Measurements from ENCODE around the gene METAP2. TPM values are rescaled to one million over a fixed set of nuclear protein-coding genes. Genes with fewer than 3 reads are reported as not detected.

METAP2 gene
- total and polyA plus RNA-seq, 8 donors = 22.4 to 57.2 (median 31.6) TPM

GRCh38 chr12:95458761-95459160, 15.2 kb upstream of the METAP2 start:
- Histone ChIP-seq H3K9me3 (no peaks in the 10 kb centered on the region), H3K27me3 (no peaks in the 10 kb centered on the region), H3K36me3 (no peaks in the 10 kb centered on the region), H3K4me3 (no peak overlapping the region), H3K4me1 (no peaks in the 10 kb centered on the region), H3K27ac (no peak overlapping the region)
- intact Hi-C loops (cut with DNase I) = no loop called here
- DNase-seq (no peak), FAIRE-seq (no peak), ATAC-seq (no peak)
- 49 to 55% methylated on average over 2 of the region's 2 CpGs for WGBS, 2 donors
- TF ChIP-seq CTCF (IDR thresholded peaks at IDR 0.05) = no peak

GRCh38 chr12:95459310-95459709, 14.6 kb upstream of the METAP2 start:
- intact Hi-C loops (cut with DNase I) = no loop called here
- TF ChIP-seq CTCF (IDR thresholded peaks at IDR 0.05) = no peak
- H3K36me3 ChIP-seq = no peaks in the 10 kb centered on the region
- DNase-seq (no peak), FAIRE-seq (no peak), ATAC-seq (no peak)
- no peaks in the 10 kb centered on the region for H3K4me1 ChIP-seq
- H3K27ac ChIP-seq = no peak overlapping the region
- 93 to 99% methylated on average over 3 of the region's 3 CpGs for WGBS, 2 donors
- H3K4me3 ChIP-seq = no peak overlapping the region
- no peaks in the 10 kb centered on the region for H3K27me3 ChIP-seq
- no peaks in the 10 kb centered on the region for H3K9me3 ChIP-seq

GRCh38 chr12:95460105-95460504, 13.8 kb upstream of the METAP2 start:
- DNase-seq = no peak
- no peak for FAIRE-seq
- no peaks in the 10 kb centered on the region for H3K27me3 ChIP-seq
- H3K9me3 ChIP-seq = no peaks in the 10 kb centered on the region
- ATAC-seq = no peak
- no peaks in the 10 kb centered on the region for H3K4me1 ChIP-seq
- WGBS, 2 donors = 89 to 100% methylated on average over 1 of the region's 1 CpG
- no peaks in the 10 kb centered on the region for H3K36me3 ChIP-seq
- intact Hi-C loops (cut with DNase I) = no loop called here
- no peak overlapping the region for H3K4me3 ChIP-seq
- no peak overlapping the region for H3K27ac ChIP-seq
- TF ChIP-seq CTCF (IDR thresholded peaks at IDR 0.05) = no peak

- ATAC-seq (no peak), FAIRE-seq (no peak), DNase-seq (no peak)
- no peaks in the 10 kb centered on the region for H3K36me3 ChIP-seq
- no peaks in the 10 kb centered on the region for H3K27me3 ChIP-seq
- no peak overlapping the region for H3K27ac ChIP-seq
- H3K4me3 ChIP-seq = no peak overlapping the region
- WGBS, 2 donors = 84 to 87% methylated on average over 1 of the region's 1 CpG
- H3K4me1 ChIP-seq = no peaks in the 10 kb centered on the region
- no peak for TF ChIP-seq CTCF (IDR thresholded peaks at IDR 0.05)
- intact Hi-C loops (cut with DNase I) = no loop called here
- H3K9me3 ChIP-seq = no peaks in the 10 kb centered on the region
Observed at GRCh38 chr12:95460896-95461295, 13.1 kb upstream of the METAP2 start.

GRCh38 chr12:95462081-95462480, 11.9 kb upstream of the METAP2 start:
- no peak for ATAC-seq

More at GRCh38 chr12:95462081-95462480, 11.9 kb upstream of the METAP2 start:
- FAIRE-seq (no peak), DNase-seq (no peak)
- Histone ChIP-seq H3K27me3 (no peaks in the 10 kb centered on the region), H3K9me3 (no peaks in the 10 kb centered on the region), H3K27ac (no peak overlapping the region), H3K4me3 (no peak overlapping the region), H3K36me3 (no peaks in the 10 kb centered on the region), H3K4me1 (no peaks in the 10 kb centered on the region)
- WGBS, 2 donors = 74 to 78% methylated on average over 4 of the region's 4 CpGs
- intact Hi-C loops (cut with DNase I) = no loop called here
- no peak for TF ChIP-seq CTCF (IDR thresholded peaks at IDR 0.05)

Data from pancreas (tissue), 10 donors.